Activated CD4-positive, CD25-positive, alpha-beta regulatory T cell treated with anti-CD3 and anti-CD28 coated beads, Interleukin-2, amount 50 U/mL, for 24 hours (primary cell): ENCODE data around the gene KCNAB1.

ENCODE experiments used
- ATAC-seq, 2 donors: fragments of 150-1000 bp; cut with Tn5 transposase; one replicate each; pipeline ENCODE4 v1.10.0; 2021; ENCODE audit warnings: mild to moderate bottlenecking in 1 of 2, moderate library complexity in 1 of 2

The KCNAB1 gene

DNA sequence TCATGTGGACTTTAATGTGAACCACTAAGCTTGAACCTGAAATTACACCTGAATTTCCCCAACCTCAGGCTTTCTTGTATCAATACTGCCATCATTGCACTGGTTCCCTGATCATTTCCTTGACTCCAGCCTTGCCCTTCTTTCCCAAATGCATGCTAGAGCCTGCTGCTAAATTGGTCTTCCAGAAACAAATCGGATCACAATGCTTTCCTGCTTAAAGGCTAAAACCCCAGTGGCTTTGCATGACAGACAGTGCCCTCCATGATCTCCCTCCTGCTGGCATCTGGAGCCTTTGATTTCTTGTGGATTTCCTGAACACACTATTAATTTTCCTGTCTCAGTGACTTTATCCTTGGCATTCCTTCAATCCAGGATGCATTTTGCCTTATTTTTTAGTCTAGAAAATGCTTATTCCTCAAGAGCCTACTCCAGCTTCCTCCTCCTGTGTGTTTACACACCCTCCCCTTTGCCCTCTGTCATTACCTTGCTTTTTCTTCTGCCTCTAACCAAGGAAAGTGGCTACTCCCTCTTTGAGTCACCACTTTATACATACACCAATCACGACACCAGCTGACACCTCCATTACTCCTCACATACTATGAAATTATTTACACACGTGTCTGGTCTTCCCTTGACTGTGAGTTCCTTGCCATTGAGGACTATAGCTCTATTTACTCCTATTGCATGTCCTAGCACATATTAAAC lies 214.6 kb downstream of the KCNAB1 start:
- no peak for ATAC-seq

GRCh38 chr3:156339491-156339890 lies 219.1 kb downstream of the KCNAB1 start:
- ATAC-seq: no peak

DNA sequence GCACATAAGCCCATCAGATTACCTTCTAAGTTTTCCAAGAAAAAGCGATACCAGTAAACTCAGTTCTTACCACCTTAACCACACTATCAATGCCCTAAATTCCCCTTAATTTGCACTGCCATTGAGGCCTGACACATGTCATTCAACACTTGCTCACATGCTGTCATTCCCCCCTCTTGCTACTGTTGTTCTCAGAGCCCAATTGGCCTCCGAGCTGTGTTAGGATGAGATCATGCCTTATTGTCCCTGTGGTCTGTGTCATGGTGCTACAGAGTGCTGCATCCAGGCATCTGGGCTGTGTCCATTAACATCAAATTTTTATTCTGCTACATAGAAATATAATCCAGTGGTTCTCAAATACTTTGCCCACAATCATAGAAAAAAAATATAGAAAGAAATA lies 221.0 kb downstream of the KCNAB1 start:
- no peak for ATAC-seq

DNA sequence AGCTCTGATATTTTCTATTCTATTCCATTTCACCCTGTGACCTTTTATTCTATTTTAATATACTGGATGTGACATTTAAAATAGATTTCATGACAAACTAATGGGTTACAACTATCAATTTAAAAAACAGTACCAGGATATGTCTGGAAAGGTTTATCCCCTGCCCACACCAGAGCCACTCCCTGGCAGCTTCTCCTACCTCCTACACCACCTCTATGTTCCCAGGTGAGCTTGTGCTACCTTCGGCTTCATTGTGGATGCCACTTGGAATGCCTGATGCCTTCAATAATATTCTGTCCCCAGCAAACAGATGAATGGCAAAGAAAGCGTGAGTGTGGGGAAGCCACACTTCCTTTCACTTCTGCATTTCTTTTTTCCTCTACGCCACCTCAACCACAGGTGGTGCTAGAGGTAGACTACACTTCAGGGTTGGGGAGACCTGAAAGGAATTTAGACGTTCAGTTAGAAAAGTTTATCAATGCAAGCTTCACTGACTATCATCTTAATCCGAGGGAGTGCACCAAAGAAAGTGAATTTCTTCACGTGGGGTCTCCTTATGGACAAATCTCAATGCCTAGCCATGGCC lies 221.5 kb downstream of the KCNAB1 start:
- ATAC-seq: peak in 1 of 2 donors; percentile 21

GRCh38 chr3:156344215-156344614 lies 223.8 kb downstream of the KCNAB1 start:
- ATAC-seq: no peak

DNA sequence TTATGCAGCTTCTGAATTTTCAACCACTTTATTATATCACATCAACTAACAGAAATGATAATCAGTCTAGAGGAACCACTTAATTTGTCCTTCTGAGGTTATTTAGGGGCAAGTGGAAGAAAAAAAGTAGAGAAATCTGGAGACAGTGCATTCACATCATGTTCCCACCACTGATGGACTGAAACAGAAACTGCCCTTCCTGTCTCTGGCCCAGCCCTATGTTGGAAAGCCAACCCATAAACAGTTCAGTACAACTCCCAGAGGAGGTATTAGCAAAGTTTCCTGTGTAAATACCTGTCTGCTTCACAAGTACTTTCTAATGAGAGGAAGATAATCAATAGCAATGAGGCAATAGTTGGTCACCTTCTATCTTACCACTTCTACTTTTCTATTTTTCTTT lies 228.7 kb downstream of the KCNAB1 start:
- no peak for ATAC-seq

DNA sequence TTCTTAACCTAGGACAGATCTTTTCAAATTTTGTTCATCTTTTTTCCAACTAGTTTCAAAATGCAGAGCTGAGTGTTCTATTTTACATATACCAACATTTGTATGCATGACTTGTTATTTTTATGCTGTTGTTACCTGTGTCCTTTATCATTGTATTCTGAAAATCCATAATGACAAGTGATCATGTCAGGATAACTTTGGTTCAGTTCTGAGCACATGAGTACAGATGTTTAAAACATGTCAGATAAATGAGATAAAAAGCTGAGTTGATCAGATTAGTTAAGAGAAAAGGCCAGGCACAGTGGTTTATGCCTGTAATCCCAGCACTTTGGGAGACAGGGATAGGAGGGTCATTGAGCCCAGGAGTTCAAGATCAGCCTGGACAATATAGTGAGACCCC lies 229.6 kb downstream of the KCNAB1 start:
- ATAC-seq: no peak

- ATAC-seq: no peak
Measured at GRCh38 chr3:156350781-156351180, 230.4 kb downstream of the KCNAB1 start.

DNA sequence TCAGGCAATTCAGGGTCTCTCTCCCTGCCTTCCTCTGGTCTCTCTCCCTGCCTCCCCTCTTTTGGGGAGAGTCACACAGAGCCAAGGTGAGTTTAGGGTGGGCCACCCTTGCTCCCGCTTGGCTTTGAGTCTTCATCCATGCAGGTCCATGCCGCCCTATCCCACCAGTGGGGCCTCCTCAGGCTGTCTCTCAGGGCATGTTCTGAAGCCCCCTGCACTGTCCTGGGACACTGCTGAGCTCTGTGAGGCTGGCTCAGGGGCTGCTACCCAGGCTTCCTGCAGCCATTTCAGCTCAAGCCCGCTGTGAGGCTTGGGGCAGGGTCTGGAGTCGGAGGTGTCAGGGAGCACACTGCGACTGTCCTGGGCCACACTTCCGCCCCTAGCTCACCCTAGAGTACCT lies 231.4 kb downstream of the KCNAB1 start:
- ATAC-seq: no peak

DNA sequence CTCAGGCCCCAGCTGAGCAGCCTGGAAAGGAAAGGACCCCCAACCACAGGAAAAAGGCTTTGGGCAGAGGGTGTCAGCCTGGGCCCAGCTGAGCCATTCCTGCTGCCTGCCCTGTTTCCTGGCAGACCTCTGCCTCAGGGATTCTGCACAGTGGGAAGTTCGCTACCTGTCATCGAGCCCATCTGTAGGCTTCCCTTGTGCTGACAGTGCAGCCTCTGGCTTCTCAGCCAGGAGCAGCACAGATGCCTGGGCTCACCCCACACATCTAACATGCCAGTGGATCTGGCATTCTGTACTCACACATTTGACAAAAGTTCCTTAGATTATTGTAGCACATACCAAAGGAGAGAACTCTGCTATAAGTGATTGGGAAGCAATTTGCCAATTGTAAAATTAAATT lies 232.3 kb downstream of the KCNAB1 start:
- ATAC-seq: no peak

DNA sequence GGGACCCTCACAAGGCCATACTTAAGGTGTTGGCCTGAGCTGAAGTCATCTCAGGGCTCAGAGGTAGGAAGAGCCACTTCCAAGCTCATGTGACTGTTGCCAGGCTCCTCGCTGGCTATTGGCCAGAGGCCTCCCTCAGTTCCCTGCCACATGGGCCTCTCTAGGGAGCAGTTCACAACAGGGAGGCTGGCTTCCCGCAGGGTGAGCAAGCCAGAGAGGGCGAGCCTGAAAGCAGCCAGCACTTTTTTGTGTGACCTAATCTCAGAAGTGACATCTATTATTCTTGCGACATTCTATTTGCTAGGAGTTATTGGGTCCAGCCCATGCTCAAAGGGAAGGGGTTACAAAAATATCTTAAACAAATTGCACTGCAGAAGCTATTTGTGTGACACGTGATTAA lies 233.2 kb downstream of the KCNAB1 start:
- no peak for ATAC-seq

GRCh38 chr3:156356537-156357363 lies 236.4 kb downstream of the KCNAB1 start:
- no peak for ATAC-seq

DNA sequence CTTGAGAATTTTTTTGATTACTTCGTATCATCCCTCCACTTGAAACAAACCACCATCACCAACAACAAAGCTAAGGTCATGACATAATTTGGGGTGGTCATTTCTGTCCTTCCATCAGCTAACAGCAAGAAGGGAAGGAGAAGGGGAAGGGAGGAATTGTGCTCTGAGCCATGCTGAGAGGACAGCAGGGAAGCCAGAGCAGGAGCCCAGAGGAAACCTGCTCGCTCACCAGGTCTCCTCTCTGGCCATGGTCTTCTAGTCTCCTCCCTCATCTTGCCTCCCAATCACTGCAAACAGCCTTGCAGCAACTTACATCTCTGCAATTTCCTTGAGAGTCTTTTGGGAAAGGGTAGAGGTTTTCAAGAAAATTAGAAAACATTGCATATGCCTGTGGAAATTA lies 237.9 kb downstream of the KCNAB1 start:
- ATAC-seq: no peak

- no peak for ATAC-seq
Measured at GRCh38 chr3:156359368-156359767, 239.0 kb downstream of the KCNAB1 start.

DNA sequence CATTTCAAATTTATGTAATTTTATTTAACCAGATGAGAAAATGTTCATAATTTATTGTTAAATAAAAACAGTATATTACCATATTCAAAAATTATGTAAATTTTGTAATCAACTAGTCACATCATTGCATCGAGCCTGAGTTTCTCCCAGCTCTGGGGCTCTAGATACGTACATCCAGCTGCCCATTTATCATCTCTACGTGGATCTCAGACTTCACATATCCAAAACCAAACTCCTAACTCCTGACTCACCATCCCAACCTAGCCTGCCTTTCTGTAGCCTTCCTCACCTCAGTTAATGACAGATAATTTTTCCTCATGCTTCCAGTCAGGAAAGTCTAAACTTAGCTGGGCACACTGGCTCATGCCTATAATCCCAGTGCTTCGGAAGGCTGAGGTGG lies 239.7 kb downstream of the KCNAB1 start:
- ATAC-seq: no peak

DNA sequence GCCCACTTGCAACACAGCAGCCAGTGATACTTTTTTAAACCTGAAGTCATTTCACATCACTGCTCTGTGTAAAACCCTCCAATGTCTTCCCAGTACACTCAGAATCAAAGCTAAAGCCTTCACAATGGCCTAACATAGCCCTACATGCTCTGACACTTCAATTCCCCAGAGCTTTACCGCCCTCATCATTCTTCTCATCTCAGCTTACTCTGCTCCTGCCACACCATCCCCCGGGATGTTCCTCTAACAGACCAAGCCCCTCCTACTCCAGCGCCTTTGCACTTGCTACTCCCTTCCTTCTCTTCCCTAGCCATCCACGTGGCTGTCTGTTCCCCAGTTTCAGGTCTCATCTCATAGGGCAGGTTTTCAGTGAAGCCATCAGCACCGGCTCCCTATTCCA lies 240.6 kb downstream of the KCNAB1 start:
- ATAC-seq: no peak

- ATAC-seq: no peak
Measured at GRCh38 chr3:156366559-156366958, 246.2 kb downstream of the KCNAB1 start.

DNA sequence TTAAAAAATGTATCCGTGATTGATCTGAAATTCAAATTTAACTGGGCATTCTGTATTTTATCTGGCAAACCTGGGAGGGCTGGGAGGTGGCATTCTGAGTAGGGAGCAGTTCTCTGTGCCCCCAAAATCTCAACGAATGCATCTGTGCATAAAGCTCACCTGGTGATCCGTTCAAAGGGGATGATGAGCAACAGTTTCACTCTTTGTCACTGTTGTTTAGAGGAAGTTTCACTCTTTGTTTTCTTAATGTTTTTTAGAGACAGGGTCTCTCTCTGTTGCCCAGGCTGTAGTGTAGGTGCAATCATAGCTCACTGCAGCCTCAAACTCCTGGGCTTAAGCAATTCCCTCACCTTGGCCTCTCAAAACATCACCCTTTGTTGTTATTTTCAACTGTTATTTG lies 247.8 kb downstream of the KCNAB1 start:
- ATAC-seq: no peak

DNA sequence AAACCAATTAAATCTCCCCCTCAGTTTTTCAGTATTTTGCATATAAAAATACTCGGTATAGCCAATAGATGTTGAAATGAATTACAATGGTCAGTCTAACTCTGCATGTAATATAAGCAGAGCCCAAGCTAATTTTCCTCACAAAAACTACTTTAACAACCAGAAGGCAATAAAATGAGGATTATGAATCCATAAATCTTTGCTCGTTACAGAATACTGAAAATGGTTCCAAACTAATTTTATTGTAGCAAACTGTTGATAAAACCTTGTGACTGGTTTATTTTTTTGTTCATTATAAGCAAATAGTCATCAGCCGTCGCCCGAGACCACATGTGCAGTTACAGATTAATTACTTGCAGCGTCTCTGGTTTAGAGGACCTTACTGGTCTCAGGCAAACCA lies 251.3 kb downstream of the KCNAB1 start:
- ATAC-seq: no peak

DNA sequence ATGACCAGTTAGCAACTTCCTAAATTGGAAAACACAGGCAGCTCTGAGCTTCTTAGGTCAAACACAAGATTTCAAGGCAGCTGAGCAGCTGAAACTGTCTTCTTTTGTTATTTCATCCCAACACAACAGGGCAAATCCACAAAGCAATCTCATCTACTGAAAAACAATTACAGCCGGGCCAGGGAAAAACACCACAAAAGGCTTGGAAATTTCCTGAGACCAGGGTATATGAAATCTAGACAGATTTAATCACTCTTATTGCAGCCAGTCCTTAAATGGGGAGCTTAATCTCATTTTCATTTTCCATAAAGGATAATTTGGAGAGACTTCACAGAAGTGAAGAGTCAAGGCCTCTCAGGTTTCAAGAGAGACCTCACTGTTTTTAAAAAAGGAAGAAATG lies 252.7 kb downstream of the KCNAB1 start:
- no peak for ATAC-seq

DNA sequence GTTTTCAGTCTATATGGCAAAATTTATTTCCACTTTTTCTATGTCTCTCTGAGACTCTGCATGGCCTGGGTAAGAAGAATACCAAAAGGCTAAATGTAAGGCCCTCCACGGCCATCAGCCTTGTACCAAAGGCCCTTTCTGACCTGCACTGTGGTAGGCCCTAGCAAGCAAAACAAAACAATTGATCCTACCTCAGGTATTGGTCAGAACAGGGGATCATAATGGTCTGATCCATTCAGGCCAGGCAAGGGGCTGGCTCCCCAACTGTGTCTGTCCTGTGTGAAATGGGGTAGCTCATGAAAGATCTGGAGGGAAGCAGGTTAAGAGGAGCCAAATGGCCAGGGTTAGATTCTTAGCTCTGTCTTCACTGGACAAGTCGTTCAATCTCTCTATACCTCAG lies 253.3 kb downstream of the KCNAB1 start:
- no peak for ATAC-seq

- no peak for ATAC-seq
Measured at GRCh38 chr3:156376199-156376598, 255.8 kb downstream of the KCNAB1 start.

- ATAC-seq: no peak
Measured at GRCh38 chr3:156377266-156377665, 256.9 kb downstream of the KCNAB1 start.

- no peak for ATAC-seq
Measured at GRCh38 chr3:156377718-156378117, 257.3 kb downstream of the KCNAB1 start.
